Upper lobe of right lung (tissue), 1 donor: ENCODE results near the gene MRPS15. TPM values are rescaled to one million over a fixed set of nuclear protein-coding genes. Genes with fewer than 3 reads are reported as not detected.
A peak's percentile ranks its signal among the peaks of the same experiment; 100 is the strongest.

Source experiments
- ATAC-seq: fragments of 200-7000 bp; cut with Tn5 transposase; one replicate; pipeline ENCODE4 v1.9.1; 2020; ENCODE audit warnings: mild to moderate bottlenecking, moderate library complexity
- DNase-seq: peaks from one replicate; pipeline ENCODE4 v3.0.0-alpha.2; 2020
- H3K27ac ChIP-seq: fragments of 200-600 bp; one replicate; pipeline ENCODE4 v1.8.0; 2022
- H3K27me3 ChIP-seq: fragments of 200-600 bp; one replicate; pipeline ENCODE4 v1.8.0; 2022; ENCODE audit warnings: mild to moderate bottlenecking
- H3K36me3 ChIP-seq: fragments of 200-600 bp; one replicate; pipeline ENCODE4 v1.8.0; 2022
- H3K4me1 ChIP-seq: fragments of 200-600 bp; one replicate; pipeline ENCODE4 v1.8.0; 2022
- H3K4me3 ChIP-seq: fragments of 200-600 bp; one replicate; pipeline ENCODE4 v1.8.0; 2022; ENCODE audit warnings: mild to moderate bottlenecking
- H3K9me3 ChIP-seq: fragments of 200-600 bp; one replicate; pipeline ENCODE4 v1.8.0; 2022
- intact Hi-C: fragments of 100-400 bp; cut with DNase I; formaldehyde crosslinking; loops from one replicate; pipeline ENCODE4 v1.11.0; 2022
- total RNA-seq: library from RNA; stranded (reverse); fragmentation: NEBNext Ultra II Directional; extraction: Animal tissue kit (Norgen Biotek cat#: 25700); gene quantifications from one replicate; pipeline ENCODE4 v1.2.1, GENCODE V29; 2021
- TF ChIP-seq, protein P1 (sequence below): fragments of 200-600 bp; IDR thresholded peaks from one replicate; pipeline ENCODE4 v1.8.0; 2022; ENCODE audit warnings: antibody characterized with exemption
- donor health status: DM: no; HTN: yes; CAD: no; lungs with severe emphysema.

MRPS15 gene
- total RNA-seq, 1 donor from 2014 or later: 65.0 TPM

DNA sequence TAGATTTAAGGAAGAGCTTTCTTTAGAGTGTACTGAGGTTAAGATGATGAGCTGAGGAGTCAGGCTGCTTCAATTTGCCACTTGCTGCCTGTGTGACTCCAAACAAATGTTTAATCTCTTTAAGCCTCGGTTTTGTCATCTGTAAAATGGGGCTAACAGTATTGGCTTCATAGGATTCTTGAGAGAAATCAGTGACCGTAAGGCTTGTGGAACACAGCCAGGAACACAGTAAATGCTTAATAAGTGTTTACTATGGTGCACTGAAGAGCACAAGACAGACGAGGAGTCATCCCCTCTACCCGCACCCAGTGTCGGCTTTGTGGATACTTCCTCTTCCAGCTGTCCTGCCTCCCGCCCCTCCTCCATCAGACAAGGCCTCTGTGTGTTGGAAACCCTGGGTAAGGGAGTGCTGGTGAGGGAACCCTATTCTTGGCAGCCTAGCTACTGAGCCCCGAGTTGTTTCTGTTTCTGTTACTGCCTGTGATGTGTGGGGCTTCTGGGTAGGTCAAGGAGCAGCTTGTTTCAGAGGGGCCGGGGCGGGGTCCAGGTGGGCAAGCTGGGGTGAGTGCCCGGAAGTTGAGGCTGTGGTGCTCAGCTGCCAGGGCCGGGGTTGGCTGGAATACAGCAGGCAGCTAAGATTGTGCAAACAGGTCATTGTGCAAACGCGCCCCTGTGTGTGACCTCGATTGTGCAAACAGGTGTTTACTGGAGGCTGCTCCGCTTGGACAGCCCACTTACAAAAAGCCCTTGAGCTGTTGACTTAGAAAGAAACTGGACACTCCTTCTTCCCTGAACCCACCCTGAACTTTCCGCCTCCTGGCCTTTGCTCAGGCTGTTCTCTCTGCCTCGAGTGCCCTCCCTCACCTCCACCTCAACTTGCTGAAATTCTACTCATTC is 22.5 kb upstream of the MRPS15 start:
- Histone ChIP-seq H3K27ac (peak overlapping the region; percentile 80), H3K27me3 (no peaks in the 10 kb centered on the region), H3K36me3 (no peaks in the 10 kb centered on the region), H3K9me3 (no peaks in the 10 kb centered on the region), H3K4me3 (no peak overlapping the region), H3K4me1 (peaks cover 11% of the 10 kb centered on the region)
- intact Hi-C loops: no loop called here
- TF ChIP-seq, protein P1, sequence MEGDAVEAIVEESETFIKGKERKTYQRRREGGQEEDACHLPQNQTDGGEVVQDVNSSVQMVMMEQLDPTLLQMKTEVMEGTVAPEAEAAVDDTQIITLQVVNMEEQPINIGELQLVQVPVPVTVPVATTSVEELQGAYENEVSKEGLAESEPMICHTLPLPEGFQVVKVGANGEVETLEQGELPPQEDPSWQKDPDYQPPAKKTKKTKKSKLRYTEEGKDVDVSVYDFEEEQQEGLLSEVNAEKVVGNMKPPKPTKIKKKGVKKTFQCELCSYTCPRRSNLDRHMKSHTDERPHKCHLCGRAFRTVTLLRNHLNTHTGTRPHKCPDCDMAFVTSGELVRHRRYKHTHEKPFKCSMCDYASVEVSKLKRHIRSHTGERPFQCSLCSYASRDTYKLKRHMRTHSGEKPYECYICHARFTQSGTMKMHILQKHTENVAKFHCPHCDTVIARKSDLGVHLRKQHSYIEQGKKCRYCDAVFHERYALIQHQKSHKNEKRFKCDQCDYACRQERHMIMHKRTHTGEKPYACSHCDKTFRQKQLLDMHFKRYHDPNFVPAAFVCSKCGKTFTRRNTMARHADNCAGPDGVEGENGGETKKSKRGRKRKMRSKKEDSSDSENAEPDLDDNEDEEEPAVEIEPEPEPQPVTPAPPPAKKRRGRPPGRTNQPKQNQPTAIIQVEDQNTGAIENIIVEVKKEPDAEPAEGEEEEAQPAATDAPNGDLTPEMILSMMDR: no peak
- ATAC-seq: peak; percentile 86
- peak; percentile 94 for DNase-seq

DNA sequence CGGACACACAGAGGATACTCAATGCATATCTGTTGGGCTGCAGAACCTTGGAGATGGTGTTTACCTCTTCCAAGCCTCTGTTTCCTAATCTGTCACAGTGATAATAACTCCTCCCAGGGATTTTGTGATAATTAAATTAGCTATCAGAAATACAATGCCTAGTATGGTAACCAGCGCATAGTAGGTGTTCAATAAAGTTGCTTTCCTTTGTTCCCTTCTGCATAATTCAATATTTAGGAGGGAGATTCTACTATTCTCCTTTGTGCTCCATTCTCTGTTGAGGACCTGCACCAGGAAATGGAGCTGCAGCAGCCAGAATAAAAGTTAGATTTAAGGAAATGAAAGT is 21.9 kb upstream of the MRPS15 start:
- intact Hi-C loops: no loop called here
- DNase-seq: no peak
- Histone ChIP-seq H3K27ac (peak overlapping the region; percentile 80), H3K4me1 (peaks cover 11% of the 10 kb centered on the region), H3K27me3 (no peaks in the 10 kb centered on the region), H3K4me3 (no peak overlapping the region), H3K9me3 (no peaks in the 10 kb centered on the region), H3K36me3 (no peaks in the 10 kb centered on the region)
- no peak for ATAC-seq
- TF ChIP-seq, protein P1: no peak

DNA sequence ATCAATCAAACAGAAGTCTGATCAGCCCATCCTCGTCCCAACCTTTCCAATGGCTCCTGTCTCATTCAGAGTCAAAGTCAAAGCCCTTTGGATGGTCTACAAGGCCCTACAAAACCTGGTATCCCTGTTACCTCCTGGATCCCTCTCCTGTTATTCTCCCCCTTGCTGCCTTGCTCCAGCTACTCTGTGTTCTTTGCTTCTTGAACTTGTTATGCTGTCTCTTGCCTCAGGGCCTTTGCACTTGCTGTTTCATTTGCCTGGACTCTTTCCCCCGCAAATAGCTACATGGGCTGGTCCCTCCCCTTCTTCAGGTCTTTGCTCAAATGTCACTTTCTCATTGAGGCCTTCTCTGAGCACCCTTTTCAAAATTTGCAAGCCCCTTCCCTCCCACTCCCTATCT is 19.9 kb upstream of the MRPS15 start:
- Histone ChIP-seq H3K27ac (no peak overlapping the region), H3K4me3 (no peak overlapping the region), H3K4me1 (peaks cover 11% of the 10 kb centered on the region), H3K36me3 (no peaks in the 10 kb centered on the region), H3K27me3 (no peaks in the 10 kb centered on the region), H3K9me3 (no peaks in the 10 kb centered on the region)
- TF ChIP-seq, protein P1: no peak
- intact Hi-C loops: no loop called here
- ATAC-seq (no peak), DNase-seq (no peak)

DNA sequence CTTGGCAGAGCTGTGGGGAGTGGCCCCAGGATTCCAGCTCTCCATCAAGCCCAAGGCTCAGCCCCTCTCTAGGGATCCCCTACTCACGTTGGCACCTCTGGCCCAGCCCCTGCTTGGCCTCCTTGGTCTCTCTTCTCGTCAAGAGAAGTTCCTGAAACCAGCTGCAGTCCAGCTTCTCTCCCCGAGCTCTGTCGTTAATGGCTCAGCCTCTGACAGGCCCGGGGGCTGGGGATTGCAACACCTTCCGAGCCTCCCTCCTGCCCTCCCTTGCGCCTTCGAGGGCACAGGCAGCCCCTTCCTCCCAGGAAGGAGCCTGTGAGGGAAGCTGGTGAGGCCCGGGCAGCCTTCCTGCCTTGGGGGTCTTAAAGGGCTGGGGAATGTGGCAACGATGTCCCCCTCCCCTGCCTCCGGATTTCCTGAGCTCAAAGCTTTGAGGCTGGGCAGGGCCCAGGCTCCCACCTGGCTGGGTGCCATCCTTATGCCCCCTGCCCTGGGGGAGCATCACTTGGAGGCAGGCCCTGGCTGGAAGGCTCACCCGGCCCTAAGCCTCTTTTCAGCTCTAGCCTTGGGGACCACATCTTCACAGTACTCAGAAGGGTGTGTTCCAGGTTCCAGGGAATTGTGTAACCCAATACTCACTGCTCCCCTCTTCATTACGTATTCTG is 18.7 kb upstream of the MRPS15 start, which contains the start of gene CSF3R:
Gene CSF3R, minus strand, starts transcription at position 190 of the 665 bp plus-strand sequence. CDS start 3,417 bp downstream, outside the sequence.
- ATAC-seq (peak; percentile 42), DNase-seq (peak; percentile 81)
- Histone ChIP-seq H3K4me3 (peak within 1 kb of the TSS; percentile 48), H3K4me1 (peaks cover 11% of the 10 kb centered on the region), H3K27me3 (no peaks in the 10 kb centered on the region), H3K36me3 (no peaks in the 10 kb centered on the region), H3K27ac (peak within 1 kb of the TSS; percentile 80), H3K9me3 (no peaks in the 10 kb centered on the region)
- intact Hi-C loops: no loop called here
- TF ChIP-seq, protein P1: no peak

DNA sequence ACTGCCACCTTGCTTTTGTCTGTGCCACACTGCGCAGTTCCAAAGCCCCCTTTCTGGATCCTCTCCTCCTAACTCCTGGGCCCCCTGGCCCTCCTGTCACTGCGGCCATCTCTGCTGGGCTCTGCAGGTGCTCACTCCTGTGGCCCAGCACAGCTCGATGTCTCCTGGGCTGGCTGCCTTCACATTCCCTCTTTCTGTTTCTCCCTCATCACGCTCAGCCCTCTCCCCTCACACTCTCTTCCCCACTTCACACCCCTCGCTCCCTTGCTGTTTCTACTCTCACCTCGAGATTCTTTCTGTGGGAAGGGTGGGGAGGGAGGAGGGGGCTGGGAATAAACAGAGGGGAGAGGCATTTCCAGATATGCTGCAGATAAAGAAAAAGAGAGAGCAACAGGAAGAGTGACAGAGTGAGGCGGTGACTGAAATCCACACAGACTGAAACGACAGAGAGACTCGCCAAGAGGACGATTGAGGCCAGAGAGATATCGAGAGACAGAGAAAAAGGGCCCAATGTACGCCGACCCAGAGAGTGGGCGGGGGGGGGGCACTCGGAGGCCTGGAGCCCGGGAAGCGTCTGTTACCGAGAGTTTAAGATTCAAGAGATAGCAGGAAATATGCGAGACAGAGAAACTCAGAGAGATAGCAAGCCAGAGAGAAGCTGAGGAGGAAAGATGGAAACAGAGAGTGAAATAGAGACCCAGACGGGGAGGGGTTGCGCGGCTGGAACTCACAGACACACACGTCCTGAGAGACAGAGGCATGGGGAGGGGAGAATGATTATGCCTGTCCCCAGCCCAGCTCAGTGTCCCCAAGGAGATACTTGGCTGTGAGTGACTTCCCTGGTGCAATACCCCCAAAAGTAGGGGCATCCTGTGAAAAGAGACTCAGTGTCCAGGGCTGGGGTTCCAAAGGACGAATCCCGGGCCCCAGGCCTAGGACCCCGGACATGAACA is 17.9 kb upstream of the MRPS15 start:
- TF ChIP-seq, protein P1: no peak
- Histone ChIP-seq H3K4me1 (peaks cover 11% of the 10 kb centered on the region), H3K9me3 (no peaks in the 10 kb centered on the region), H3K36me3 (no peaks in the 10 kb centered on the region), H3K4me3 (peak overlapping the region; percentile 48), H3K27ac (peak overlapping the region; percentile 80), H3K27me3 (no peaks in the 10 kb centered on the region)
- intact Hi-C loops: no loop called here
- no peak for DNase-seq
- no peak for ATAC-seq
